ENCODE data around the gene ELF2. TPM values are rescaled to one million over a fixed set of nuclear protein-coding genes. Genes with fewer than 3 reads are reported as not detected.

The ELF2 gene
- total RNA-seq (2021; fragmentation: NEBNext Ultra II Directional; extraction: Animal tissue kit (Norgen Biotek cat#: 25700)) = 44.3 and 45.6 TPM in 2 replicates
- polyA plus RNA-seq (2011; rRNA removed) = 12.2 and 21.1 TPM in 2 replicates
- polyA plus RNA-seq (2011; cell fraction: cytosol; rRNA removed) = 24.7 TPM
- polyA plus RNA-seq (2011; cell fraction: nucleus; rRNA removed) = 30.5 TPM
- polyA plus RNA-seq (2012, experiment 1 of 2) = 26.0 to 31.4 TPM (median 27.7 TPM) in 4 replicates
- 2.5 TPM for polyA plus RNA-seq (2012, experiment 2 of 2)
- polyA plus RNA-seq (2013, experiment 1 of 2) = 26.0 TPM
- polyA plus RNA-seq (2013, experiment 2 of 2) = 23.3 TPM
- 54.2 and 78.1 TPM in 2 replicates for polyA minus RNA-seq (2011; rRNA and poly(A)+ RNA removed)
- 28.9 TPM for polyA minus RNA-seq (2011; cell fraction: cytosol; rRNA and poly(A)+ RNA removed)
- polyA minus RNA-seq (2011; cell fraction: nucleus; rRNA and poly(A)+ RNA removed) = 70.3 TPM
- long read RNA-seq, experiment 1, partial matches to known transcripts = 3 of 38 reads
- long read RNA-seq, experiment 1, other reads (novel, unspliced or antisense) = 30 of 38 reads
- long read RNA-seq, experiment 2, partial matches to known transcripts = 0 of 7 reads
- long read RNA-seq, experiment 2, other reads (novel, unspliced or antisense) = 6 of 7 reads

GRCh38 chr4:139177049-139177868 lies at the start of gene ELF2:
TSS of gene ELF2 (minus strand) at chr4:139177218. CDS start at chr4:139137701, 39,517 bp downstream.
- H2AFZ ChIP-seq (ENCODE audit: low read length) = no peak within 1 kb of the TSS
- peak within 1 kb of the TSS; percentile 99; the same call in 1 of the 2 replicates for H4K8ac ChIP-seq (ENCODE audit: extremely low read depth, insufficient read depth, low read length)
- no peak within 1 kb of the TSS for H3K23ac ChIP-seq (ENCODE audit: insufficient read length)
- H4K91ac ChIP-seq (replicated peaks; ENCODE audit: insufficient read length, low read length) = peak within 1 kb of the TSS; percentile 88
- H2BK12ac ChIP-seq (ENCODE audit: low read depth, low read length) = peak within 1 kb of the TSS; percentile 89
- H3K79me2 ChIP-seq (ENCODE audit: control insufficient read depth in 1 of 2, insufficient read depth in 2 of 2, low read length in 2 of 2) = peaks cover 0 to 37% of the 10 kb centered on the region in 2 experiments; a peak in 3 of 4 replicates
- peaks cover 5 to 6% of the 10 kb centered on the region in 2 experiments for H4K20me1 ChIP-seq (replicated peaks in 1 of 2; ENCODE audit: control insufficient read depth in 1 of 2, insufficient read depth in 2 of 2, low read length in 2 of 2)
- peaks cover 0 to 2% (median 0%) of the 10 kb centered on the region in 4 experiments; a peak in 1 of 7 replicates for H3K27me3 ChIP-seq (replicated peaks in 1 of 4; ENCODE audit: control insufficient read depth in 3 of 4, extremely low read depth in 1 of 4, insufficient read depth in 3 of 4, low read length in 3 of 4)
- H3K36me3 ChIP-seq (ENCODE audit: control insufficient read depth in 2 of 4, insufficient read depth in 4 of 4, low read length in 3 of 4) = no peaks in the 10 kb centered on the region
- peak within 1 kb of the TSS; percentile 68 to 97 (median 95) for H3K4me3 ChIP-seq (ENCODE audit: extremely low read depth in 1 of 4, insufficient read depth in 2 of 4, low read depth in 3 of 4, low read length in 4 of 4)
- peak within 1 kb of the TSS; percentile 85 to 95 (median 90) for H3K9ac ChIP-seq (replicated peaks in 1 of 4; ENCODE audit: extremely low read depth in 1 of 4, low read depth in 3 of 4, low read length in 3 of 4)
- peak within 1 kb of the TSS; percentile 98 for H4K5ac ChIP-seq (ENCODE audit: insufficient read length, low read depth, low read length)
- no peak within 1 kb of the TSS for H2BK20ac ChIP-seq (ENCODE audit: low read length)
- H3K27ac ChIP-seq (ENCODE audit: low read depth, low read length) = peak within 1 kb of the TSS; percentile 95
- peak in 1 of 2 experiments; percentile 87 for DNase-seq (ENCODE audit: low read depth in 1 of 2, low spot score in 2 of 2)
- peak within 1 kb of the TSS; percentile 94 to 97 for H3K4me2 ChIP-seq (ENCODE audit: insufficient read depth in 1 of 2, low read depth in 2 of 2, low read length in 2 of 2)
- peak within 1 kb of the TSS; percentile 83 for H3K56ac ChIP-seq (replicated peaks; ENCODE audit: insufficient read length, low read depth, low read length)
- H3K4ac ChIP-seq (replicated peaks; ENCODE audit: insufficient read length, low read depth, low read length) = no peak within 1 kb of the TSS
- H3K9me3 ChIP-seq (ENCODE audit: insufficient read depth in 2 of 2, low read depth in 1 of 2, low read length in 1 of 2) = no peaks in the 10 kb centered on the region
- H2BK5ac ChIP-seq (ENCODE audit: low read depth, low read length) = peak within 1 kb of the TSS; percentile 94
- H3K18ac ChIP-seq (ENCODE audit: extremely low read depth, low read length) = peak within 1 kb of the TSS; percentile 94
- POLR2A ChIA-PET (ENCODE audit: partially characterized antibody) = interaction anchor here (0.5 to 5.1 kb wide), 25 partner anchors 10 to 160 kb away, joined by 3 to 44 read pairs (median 4); partner anchors contain the start of genes MGARP, NAA15 and NDUFC1
- no peaks in the 10 kb centered on the region for H3K79me1 ChIP-seq (ENCODE audit: low read depth, low read length)
- H2BK120ac ChIP-seq (replicated peaks; ENCODE audit: low read depth, low read length) = no peak within 1 kb of the TSS
- WGBS, 2 experiments (ENCODE audit: extremely low coverage in 1 of 2, insufficient coverage in 1 of 2, insufficient read length in 1 of 2, insufficient replicate concordance in 2 of 2, low coverage in 1 of 2, low lambda C conversion rate in 2 of 2, missing lambda C conversion rate in 1 of 2) = 2% methylated on average over 35 of the region's 83 CpGs; no CpG with 5 or more reads in 1 of the 2 experiments
- CTCF ChIA-PET (ENCODE audit: partially characterized antibody) = no interaction called here
- peaks cover 0 to 19% (median 6%) of the 10 kb centered on the region in 4 experiments; a peak in 4 of 7 replicates for H3K4me1 ChIP-seq (replicated peaks in 1 of 4; ENCODE audit: control insufficient read depth in 3 of 4, insufficient read depth in 4 of 4, low read length in 3 of 4)
- FAIRE-seq = no peak
- peak within 1 kb of the TSS; percentile 76; the same call in 1 of the 2 replicates for H2AK5ac ChIP-seq (ENCODE audit: low read depth, low read length)
- H2BK15ac ChIP-seq (ENCODE audit: low read length) = 0 out of 2 replicates have a peak within 1 kb of the TSS, but pooled peaks have one; percentile 19
- H3K23me2 ChIP-seq (ENCODE audit: low read depth, low read length) = peaks cover 16% of the 10 kb centered on the region
- H3K14ac ChIP-seq (ENCODE audit: insufficient read length) = no peak within 1 kb of the TSS
- TF ChIP-seq CHD1 (IDR thresholded peaks at IDR 0.05; ENCODE audit: low read depth, low read length) = no peak
- peak; percentile 53 for TF ChIP-seq PHF8 (conservative IDR thresholded peaks at IDR 0.05; ENCODE audit: low read depth, low read length)
- TF ChIP-seq SIN3A (conservative IDR thresholded peaks at IDR 0.05 in 1 of 2, IDR thresholded peaks at IDR 0.05 in 1 of 2; ENCODE audit: low read depth in 1 of 2, low read length in 2 of 2) = peak in 1 of 2 experiments; percentile 75; a peak in 2 of 4 replicates
- peak; percentile 22 for TF ChIP-seq KDM4A (IDR thresholded peaks at IDR 0.05; ENCODE audit: low read depth, low read length, severe bottlenecking)
- peak in 1 of 2 experiments; percentile 24; a peak in 1 of 4 replicates for TF ChIP-seq HDAC2 (IDR thresholded peaks at IDR 0.05; ENCODE audit: borderline replicate concordance in 1 of 2, low read depth in 2 of 2, low read length in 2 of 2)
- TF ChIP-seq RBBP5 (IDR thresholded peaks at IDR 0.05; ENCODE audit: borderline replicate concordance, low read depth, low read length) = 0 out of 2 replicates have a peak, but pooled peaks have one; percentile 26
- TF ChIP-seq JUND (IDR thresholded peaks at IDR 0.05; ENCODE audit: low read length) = no peak
